Stimulated activated CD8-positive, alpha-beta memory T cell treated with anti-CD3 and anti-CD28 coated beads, Interleukin-4, amount 100 ng/mL, for 48 hours (primary cell): ENCODE data around the gene CDK6.
A peak's percentile ranks its signal among the peaks of the same experiment; 100 is the strongest.
"Not testable (repeated sequence)": the region's sequence is repeated elsewhere in the genome, so short reads cannot be mapped to it uniquely, and the experiment has no call there.

ENCODE experiments used
- DNase-seq: peaks from one replicate; pipeline ENCODE4 v3.0.0-alpha.2; 2020

Gene CDK6

DNA sequence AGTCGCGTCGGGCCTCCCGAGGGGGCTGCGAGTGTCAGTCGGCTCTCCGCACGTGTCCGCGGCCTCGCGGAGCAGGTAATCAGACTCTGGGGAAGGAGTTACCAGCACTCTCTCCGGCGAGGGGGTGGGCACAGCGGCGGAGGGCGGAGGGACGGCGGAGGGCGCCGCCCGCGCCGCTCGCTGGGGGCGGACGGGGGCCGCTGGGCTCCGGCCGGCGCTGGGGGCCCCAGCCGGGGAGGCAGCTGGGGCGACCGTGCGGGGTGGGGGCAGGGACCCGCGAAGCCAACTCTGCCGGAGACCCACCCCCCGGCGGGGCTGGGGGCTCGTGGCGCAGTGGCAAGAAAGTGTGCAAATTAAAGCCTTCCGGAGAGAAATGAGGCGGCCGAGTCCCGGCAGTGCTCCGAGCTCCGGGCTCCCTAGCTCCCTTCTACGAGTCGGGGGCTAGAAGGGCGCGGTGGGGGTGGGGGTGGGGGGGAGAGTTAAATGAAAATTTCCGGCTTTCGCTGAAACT is at the start of gene CDK6:
Gene CDK6, minus strand, starts transcription at position 85 of the 511 bp plus-strand sequence. CDS start 3,250 bp downstream, outside the sequence.
- peak; percentile 81 for DNase-seq

DNA sequence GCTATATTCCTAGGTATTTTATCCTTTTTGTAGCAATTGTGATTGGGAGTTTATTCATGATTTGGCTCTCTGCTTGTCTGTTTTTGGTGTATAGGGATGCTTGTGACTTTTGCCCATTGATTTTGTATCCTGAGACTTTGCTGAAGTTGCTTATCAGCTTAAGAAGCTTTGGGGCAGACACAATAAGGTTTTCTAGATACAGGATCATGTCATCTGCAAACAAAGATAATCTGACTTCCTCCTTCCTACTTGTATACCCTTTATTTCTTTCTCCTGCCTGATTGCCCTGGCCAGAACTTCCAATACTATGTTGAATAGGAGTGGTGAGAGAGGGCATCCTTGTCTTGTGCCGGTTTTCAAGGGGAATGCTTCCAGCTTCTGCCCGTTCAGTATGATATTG is 49.7 kb upstream of the CDK6 start:
- not testable (repeated sequence) for DNase-seq

- no peak for DNase-seq
Measured at GRCh38 chr7:92884218-92884617, 47.8 kb upstream of the CDK6 start.

DNA sequence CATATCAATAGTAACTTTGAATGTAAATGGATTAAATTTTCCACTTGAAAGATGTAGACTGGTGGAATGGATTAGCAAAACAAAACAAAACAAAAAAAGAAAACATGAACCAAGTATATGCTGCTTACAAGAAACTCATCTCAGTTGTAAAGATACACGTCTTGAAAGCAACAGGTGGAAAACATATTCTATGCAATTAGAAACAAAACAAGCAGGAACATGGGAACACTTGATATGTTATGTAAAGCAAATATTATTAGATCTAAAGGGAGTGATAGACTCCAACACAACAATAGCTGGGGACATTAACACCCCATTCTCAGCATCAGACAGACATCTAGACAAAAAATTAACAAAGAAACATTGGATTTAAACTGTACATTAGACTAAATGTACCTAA is 46.4 kb upstream of the CDK6 start:
- DNase-seq: no peak

DNA sequence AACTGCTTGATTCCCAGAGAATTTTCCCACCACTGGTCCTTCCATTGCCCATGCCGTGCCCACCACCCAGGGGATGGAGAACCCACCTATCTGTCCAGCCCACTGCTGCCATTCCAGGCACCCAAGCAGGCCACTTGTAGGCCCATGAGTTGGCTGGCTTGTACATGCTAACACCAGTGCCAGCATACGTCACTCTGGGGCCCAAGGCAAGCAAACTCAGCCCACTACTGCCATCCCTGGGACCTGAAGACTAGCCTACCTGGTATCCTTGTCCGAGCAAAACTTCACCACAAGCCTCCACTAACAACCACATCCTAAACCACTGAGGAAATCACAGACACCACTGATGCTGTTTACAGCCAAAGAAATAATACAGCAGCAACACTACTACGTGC is 44.7 kb upstream of the CDK6 start:
- no peak for DNase-seq

- DNase-seq: no peak
Measured at GRCh38 chr7:92880212-92881090, 44.1 kb upstream of the CDK6 start.

- DNase-seq: no peak
Measured at GRCh38 chr7:92877367-92877766, 41.0 kb upstream of the CDK6 start.

DNA sequence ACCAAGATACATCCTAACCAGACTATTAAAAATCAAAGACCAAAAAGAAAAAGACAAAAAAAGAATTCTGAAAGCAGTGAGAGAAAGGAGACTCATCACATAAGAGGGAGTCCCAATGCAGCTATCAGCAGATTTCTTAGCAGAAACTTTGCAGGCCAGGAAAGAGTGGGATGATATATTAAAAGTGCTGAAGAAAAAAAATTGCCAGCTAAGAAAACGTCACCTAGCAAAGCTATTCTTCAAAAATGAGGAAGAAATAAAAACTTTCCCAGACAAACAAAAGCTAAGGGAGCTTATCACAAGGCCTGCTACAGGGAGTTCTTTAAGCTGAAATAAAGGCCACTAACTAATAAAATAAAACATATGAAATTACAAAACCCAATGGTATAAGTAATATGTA is 40.5 kb upstream of the CDK6 start:
- no peak for DNase-seq

GRCh38 chr7:92875719-92876118 is 39.3 kb upstream of the CDK6 start:
- peak; percentile 32 for DNase-seq

DNA sequence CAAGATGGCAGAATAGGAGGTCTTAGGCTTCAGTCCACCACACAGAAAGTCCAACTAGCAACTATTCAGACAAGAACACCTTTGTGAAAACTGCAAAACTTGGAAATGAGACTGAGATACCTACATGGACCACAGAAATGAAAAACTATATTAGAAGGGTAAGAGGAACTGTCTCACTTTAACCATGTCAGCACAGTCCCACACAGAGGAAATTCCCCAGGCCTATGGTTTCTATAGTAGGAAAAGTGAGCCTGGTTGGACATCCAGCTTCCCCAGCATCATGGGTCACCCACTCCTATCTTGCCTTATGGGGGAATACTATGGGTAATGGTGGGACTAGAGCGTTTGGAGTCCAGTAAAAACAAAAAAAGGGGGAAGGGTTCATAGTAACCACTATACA is 38.8 kb upstream of the CDK6 start:
- DNase-seq: no peak

GRCh38 chr7:92874567-92874966 is 38.2 kb upstream of the CDK6 start:
- no peak for DNase-seq

- no peak for DNase-seq
Measured at GRCh38 chr7:92873776-92874175, 37.4 kb upstream of the CDK6 start.

DNA sequence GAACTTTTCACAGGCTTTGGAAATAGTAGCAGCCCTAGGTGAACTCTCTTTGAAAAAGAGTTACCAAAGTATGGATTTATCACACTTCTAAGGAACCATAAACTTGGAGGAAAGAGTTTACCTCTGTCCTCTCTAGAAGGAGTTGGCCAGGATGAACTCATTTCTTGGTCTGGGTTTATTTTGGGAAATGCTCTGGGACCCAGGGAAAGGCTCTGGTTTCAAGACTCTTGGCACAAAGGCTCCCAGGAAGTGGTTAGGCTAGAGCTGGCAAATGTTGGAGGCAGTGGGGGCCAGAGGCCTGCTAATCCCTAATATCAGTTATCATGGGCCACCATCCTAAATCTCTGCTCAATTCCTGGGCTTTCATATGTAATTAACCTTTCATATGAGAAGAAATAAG is 36.3 kb upstream of the CDK6 start:
- DNase-seq: no peak

- no peak for DNase-seq
Measured at GRCh38 chr7:92868683-92869293, 32.4 kb upstream of the CDK6 start.

- DNase-seq: not testable (repeated sequence)
Measured at GRCh38 chr7:92864169-92864568, 27.8 kb upstream of the CDK6 start.

DNA sequence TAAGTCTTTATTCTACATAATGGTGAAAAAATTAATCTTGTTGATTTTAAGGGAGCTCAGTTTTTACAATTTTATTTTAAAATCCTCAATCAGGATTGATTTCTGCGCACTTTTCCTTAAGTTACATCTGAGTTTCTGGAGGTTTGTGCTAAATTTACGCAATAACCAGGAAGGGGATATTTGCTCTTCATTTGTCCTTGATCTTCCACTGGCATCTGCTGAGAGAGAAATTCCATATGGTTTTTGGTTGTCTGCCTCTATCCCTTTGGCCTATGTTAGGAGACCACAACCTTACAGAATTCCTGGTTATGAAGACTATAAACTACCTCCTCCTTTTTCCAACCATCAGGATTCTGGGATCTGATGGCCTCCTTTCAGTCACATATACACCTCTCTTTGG is 20.1 kb upstream of the CDK6 start:
- DNase-seq: no peak

GRCh38 chr7:92854501-92855238 is 18.3 kb upstream of the CDK6 start:
- DNase-seq: peak; percentile 33

GRCh38 chr7:92851732-92852131 is 15.4 kb upstream of the CDK6 start:
- no peak for DNase-seq

DNA sequence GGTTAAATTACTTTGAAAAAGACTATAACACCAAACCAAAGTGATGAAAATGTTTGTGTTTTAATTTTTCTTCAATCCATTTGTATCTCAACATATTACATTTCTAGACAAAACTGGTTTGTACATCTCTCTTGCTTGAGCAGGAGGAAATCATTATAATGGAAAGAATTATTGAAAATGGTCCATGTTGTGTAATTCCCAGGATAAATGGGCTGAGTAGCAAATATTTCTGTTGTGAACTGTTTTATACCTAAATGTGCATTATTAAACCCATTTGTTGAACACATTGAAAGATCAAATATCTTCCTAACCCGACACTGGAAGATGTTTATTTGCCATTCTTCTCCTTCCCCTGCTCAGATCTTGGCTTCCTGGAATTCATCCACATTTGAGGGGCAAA is 14.1 kb upstream of the CDK6 start:
- no peak for DNase-seq

DNA sequence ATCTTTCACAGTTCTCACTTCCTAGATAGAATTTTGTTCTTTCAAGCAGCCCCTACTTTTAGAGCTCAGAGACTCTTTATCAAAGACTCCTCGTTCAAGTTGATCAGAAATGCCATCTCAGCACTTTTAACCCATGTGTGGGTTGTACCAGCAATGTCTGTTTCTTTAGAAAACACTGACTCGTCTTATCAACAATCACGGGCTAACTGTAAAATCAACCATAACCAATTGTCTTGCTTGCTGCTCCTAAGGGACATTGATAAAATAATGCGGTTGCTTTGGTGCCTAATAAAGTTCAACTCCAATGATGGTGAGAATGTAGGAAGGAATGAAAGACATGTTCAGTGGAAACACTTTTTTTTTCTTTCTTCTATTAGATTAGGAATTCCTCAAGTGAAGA is 12.9 kb upstream of the CDK6 start:
- no peak for DNase-seq

DNA sequence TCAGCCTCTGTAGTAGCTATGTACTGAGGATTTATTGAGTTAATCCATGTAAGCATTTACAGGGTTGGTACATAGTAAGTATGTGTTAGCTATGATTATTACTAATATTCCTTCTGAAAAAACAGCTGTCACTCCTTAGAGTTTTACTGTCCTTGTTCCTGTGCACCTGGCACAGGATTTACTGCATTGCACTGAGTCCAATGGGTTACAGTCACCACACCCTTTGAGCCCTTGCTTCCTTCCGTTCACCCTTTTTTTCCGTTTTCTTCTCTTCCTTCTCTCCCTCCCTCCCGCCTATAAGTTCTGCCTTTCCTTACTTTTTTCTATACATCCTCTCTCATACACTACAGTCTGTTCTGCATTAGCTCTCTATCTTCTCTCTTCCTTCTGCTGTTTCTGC is 12.5 kb upstream of the CDK6 start:
- no peak for DNase-seq

- DNase-seq: no peak
Measured at GRCh38 chr7:92848441-92848840, 12.1 kb upstream of the CDK6 start.

GRCh38 chr7:92847305-92847704 is 10.9 kb upstream of the CDK6 start:
- DNase-seq: no peak

DNA sequence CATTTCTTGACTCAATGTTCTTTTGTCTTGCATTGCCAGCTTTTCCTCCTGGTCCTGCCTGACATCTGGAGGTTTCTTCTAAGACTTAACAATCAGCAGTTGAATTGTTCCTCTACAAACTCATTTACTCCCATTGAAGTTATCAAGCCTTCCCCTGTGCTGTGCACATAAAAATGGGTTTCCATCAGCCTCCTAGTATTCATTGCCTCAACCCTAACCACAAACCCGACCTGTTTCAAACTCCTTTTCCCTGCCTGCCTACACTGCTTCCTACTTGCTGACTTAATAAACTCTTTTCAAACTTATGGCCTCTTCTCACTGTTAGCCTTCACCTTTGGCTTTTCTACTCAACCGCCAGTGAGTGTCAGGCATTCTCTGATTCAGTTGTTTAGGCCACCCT is 9.4 kb upstream of the CDK6 start:
- no peak for DNase-seq
